Neural progenitor cell (in vitro differentiated cells): ENCODE results near the gene MT1E. TPM values are rescaled to one million over a fixed set of nuclear protein-coding genes. Genes with fewer than 3 reads are reported as not detected.

Experiments
- DNase-seq: peaks from one replicate; pipeline ENCODE4 v3.0.0-alpha.2; 2016; ENCODE audit warnings: low spot score
- H2AFZ ChIP-seq: fragments of 200-600 bp; sonication (generic); replicated peaks from 2 replicates; pipeline ENCODE4 v1.6.1; 2016; ENCODE audit warnings: antibody characterized with exemption
- H3F3A ChIP-seq: fragments of 200-600 bp; sonication (generic); 2 replicates; pipeline ENCODE4 v1.6.1; 2016; ENCODE audit warnings: antibody characterized with exemption, low read depth
- H3K27ac ChIP-seq: fragments of 200-600 bp; sonication (generic); 2 replicates; pipeline ENCODE4 v1.5.1; 2016; ENCODE audit warnings: mild to moderate bottlenecking
- H3K27me3 ChIP-seq: fragments of 200-600 bp; sonication (generic); 2 replicates; pipeline ENCODE4 v1.6.1; 2016; ENCODE audit warnings: mild to moderate bottlenecking, moderate library complexity
- H3K36me3 ChIP-seq: fragments of 200-600 bp; sonication (generic); 2 replicates; pipeline ENCODE4 v1.5.1; 2016
- H3K4me1 ChIP-seq: fragments of 200-600 bp; sonication (generic); 2 replicates; pipeline ENCODE4 v1.6.1; 2016; ENCODE audit warnings: mixed run types
- H3K4me2 ChIP-seq: fragments of 200-600 bp; sonication (generic); 2 replicates; pipeline ENCODE4 v1.6.1; 2016
- H3K4me3 ChIP-seq: fragments of 200-600 bp; sonication (generic); 2 replicates; pipeline ENCODE4 v1.5.1; 2016
- H3K79me2 ChIP-seq: fragments of 200-600 bp; sonication (generic); 2 replicates; pipeline ENCODE4 v1.6.1; 2016; ENCODE audit warnings: low read depth
- H3K9ac ChIP-seq: fragments of 200-600 bp; sonication (generic); 2 replicates; pipeline ENCODE4 v1.6.1; 2016
- H3K9me3 ChIP-seq: fragments of 200-600 bp; sonication (generic); 2 replicates; pipeline ENCODE4 v1.5.1; 2016; ENCODE audit warnings: low read depth
- H4K20me1 ChIP-seq: fragments of 200-600 bp; sonication (generic); 2 replicates; pipeline ENCODE4 v1.6.1; 2016; ENCODE audit warnings: low read depth
- H3K27ac Mint-ChIP-seq: 3 replicates; pipeline ENCODE4 v1.8.0; 2021; ENCODE audit warnings: mixed read lengths
- H3K27me3 Mint-ChIP-seq: 2 replicates; pipeline ENCODE4 v1.8.0; 2022; ENCODE audit warnings: low read depth, mild to moderate bottlenecking, inconsistent platforms, moderate library complexity, mixed read lengths; ENCODE audit not compliant: insufficient read depth
- H3K36me3 Mint-ChIP-seq: 3 replicates; pipeline ENCODE4 v1.8.0; 2021; ENCODE audit warnings: mixed read lengths
- H3K4me1 Mint-ChIP-seq: 3 replicates; pipeline ENCODE4 v1.8.0; 2021; ENCODE audit warnings: mixed read lengths
- H3K4me3 Mint-ChIP-seq: 3 replicates; pipeline ENCODE4 v1.8.0; 2021; ENCODE audit warnings: mild to moderate bottlenecking, moderate library complexity, mixed read lengths
- H3K9me3 Mint-ChIP-seq: 3 replicates; pipeline ENCODE4 v1.8.0; 2020; ENCODE audit warnings: mixed read lengths
- CTCF ChIP-seq: fragments of 200-600 bp; sonication (generic); IDR thresholded peaks from 2 replicates; pipeline ENCODE4 v1.5.1; 2017; ENCODE audit warnings: antibody characterized with exemption, mild to moderate bottlenecking
- EZH2 ChIP-seq: fragments of 200-600 bp; sonication (generic); IDR thresholded peaks from 2 replicates; pipeline ENCODE4 v1.6.1; 2017; ENCODE audit warnings: antibody characterized with exemption, mild to moderate bottlenecking, moderate library complexity
- EZH2phosphoT487 ChIP-seq: fragments of 200-600 bp; sonication (generic); IDR thresholded peaks from 2 replicates; pipeline ENCODE4 v1.6.1; 2017; ENCODE audit warnings: antibody characterized with exemption
- total RNA-seq: library from RNA; depleted of rRNA; stranded (reverse); fragments of >200 nt; gene quantifications from 2 replicates; pipeline ENCODE4 v1.2.3, GENCODE V29; 2015; ENCODE audit warnings: low replicate concordance

Gene MT1E
- total RNA-seq, 1 donor from 2014 or later: 2.4 TPM

- Histone ChIP-seq H3K27me3 (peaks cover 100% of the 10 kb centered on the region), H3K9me3 (no peaks in the 10 kb centered on the region), H3K36me3 (no peaks in the 10 kb centered on the region), H3K9ac (no peak overlapping the region), H3K4me1 (no peaks in the 10 kb centered on the region), H3K4me2 (no peak overlapping the region), H3K27ac (no peak overlapping the region), H3K4me3 (no peak overlapping the region), H3F3A (peaks cover 6% of the 10 kb centered on the region), H4K20me1 (peaks cover 24% of the 10 kb centered on the region), H3K79me2 (no peaks in the 10 kb centered on the region), H2AFZ (no peak overlapping the region)
- H3K27me3 Mint-ChIP-seq: peaks cover 62% of the 10 kb centered on the region
- no peak overlapping the region for H3K27ac Mint-ChIP-seq
- no peak overlapping the region for H3K4me3 Mint-ChIP-seq
- no peaks in the 10 kb centered on the region for H3K9me3 Mint-ChIP-seq
- H3K36me3 Mint-ChIP-seq: peaks cover 1% of the 10 kb centered on the region
- peaks cover 14% of the 10 kb centered on the region for H3K4me1 Mint-ChIP-seq
- TF ChIP-seq EZH2phosphoT487 (no peak), CTCF (no peak), EZH2 (no peak)
- no peak for DNase-seq
Observed at GRCh38 chr16:56623637-56624036, 1.9 kb upstream of the MT1E start.

- Histone ChIP-seq H3K4me1 (no peaks in the 10 kb centered on the region), H3K27ac (no peak overlapping the region), H3K4me3 (peak overlapping the region; percentile 54), H3K9ac (no peak overlapping the region), H3F3A (peaks cover 6% of the 10 kb centered on the region), H3K27me3 (peaks cover 100% of the 10 kb centered on the region), H2AFZ (peak overlapping the region; percentile 86), H3K79me2 (no peaks in the 10 kb centered on the region), H3K9me3 (no peaks in the 10 kb centered on the region), H3K4me2 (peak overlapping the region; percentile 89), H4K20me1 (peaks cover 34% of the 10 kb centered on the region), H3K36me3 (no peaks in the 10 kb centered on the region)
- peak; percentile 57 for TF ChIP-seq EZH2
- no peak for TF ChIP-seq EZH2phosphoT487
- TF ChIP-seq CTCF: no peak
- Mint-ChIP-seq H3K36me3 (no peaks in the 10 kb centered on the region), H3K9me3 (no peaks in the 10 kb centered on the region), H3K4me1 (peaks cover 15% of the 10 kb centered on the region), H3K27ac (no peak overlapping the region), H3K27me3 (peaks cover 66% of the 10 kb centered on the region), H3K4me3 (peak overlapping the region; percentile 74)
- DNase-seq: no peak
Observed at GRCh38 chr16:56625943-56626654, 518 bp downstream of the MT1E start.

GRCh38 chr16:56626685-56627084, 1.1 kb downstream of the MT1E start:
- Histone ChIP-seq H2AFZ (no peak overlapping the region), H4K20me1 (peaks cover 40% of the 10 kb centered on the region), H3K4me2 (no peak overlapping the region), H3K4me3 (no peak overlapping the region), H3K79me2 (no peaks in the 10 kb centered on the region), H3K4me1 (no peaks in the 10 kb centered on the region), H3K27ac (no peak overlapping the region), H3F3A (peaks cover 6% of the 10 kb centered on the region), H3K9ac (no peak overlapping the region), H3K9me3 (no peaks in the 10 kb centered on the region), H3K27me3 (peaks cover 100% of the 10 kb centered on the region), H3K36me3 (no peaks in the 10 kb centered on the region)
- H3K9me3 Mint-ChIP-seq: no peaks in the 10 kb centered on the region
- no peak overlapping the region for H3K27ac Mint-ChIP-seq
- DNase-seq: no peak
- no peak overlapping the region for H3K4me3 Mint-ChIP-seq
- H3K4me1 Mint-ChIP-seq: peaks cover 14% of the 10 kb centered on the region
- peaks cover 68% of the 10 kb centered on the region for H3K27me3 Mint-ChIP-seq
- no peaks in the 10 kb centered on the region for H3K36me3 Mint-ChIP-seq
- no peak for TF ChIP-seq EZH2
- TF ChIP-seq CTCF: no peak
- no peak for TF ChIP-seq EZH2phosphoT487
